Esophagus squamous epithelium (tissue), 4 donors: ENCODE data around the gene DDX28.

Experiments
- CTCF ChIP-seq, 6 experiments: fragments of 450-650 bp in 4 of 6; fragments of 200-600 bp in 2 of 6; sonication (generic) in 2 of 6; IDR thresholded peaks; one replicate each; pipeline ENCODE4 v1.5.1; 2016 to 2019; ENCODE audit warnings: antibody characterized with exemption in 6 of 6, mild to moderate bottlenecking in 4 of 6, moderate library complexity in 4 of 6
- POLR2A ChIP-seq, 4 donors: fragments of 450-650 bp; IDR thresholded peaks; one replicate each; pipeline ENCODE4 v1.6.1; 2017; ENCODE audit warnings: antibody characterized with exemption in 4 of 4, mild to moderate bottlenecking in 4 of 4, moderate library complexity in 3 of 4

GRCh38 chr16:68009157-68009735 lies 13.8 kb downstream of the DDX28 start:
- no peak for TF ChIP-seq POLR2A (IDR thresholded peaks at IDR 0.05)
- TF ChIP-seq CTCF (IDR thresholded peaks at IDR 0.05) = no peak
